Naive thymus-derived CD8-positive, alpha-beta T cell (primary cell): ENCODE results near the gene TMEM150A. TPM values are rescaled to one million over a fixed set of nuclear protein-coding genes. Genes with fewer than 3 reads are reported as not detected.
"Not testable (repeated sequence)": the region's sequence is repeated elsewhere in the genome, so short reads cannot be mapped to it uniquely, and the experiment has no call there.

ENCODE experiments used
- ATAC-seq, 2 donors: fragments of 150-1000 bp; cut with Tn5 transposase in 1 of 2; sonication (Bioruptor Pico), chemical (Tn5 transposase) in 1 of 2; 1 replicate in 1 of 2; 2 replicates in 1 of 2; pipeline ENCODE4 v1.10.0; 2021; ENCODE audit warnings: mild to moderate bottlenecking in 2 of 2, moderate library complexity in 2 of 2
- POLR2A ChIA-PET: fragments of 350-600 bp; sonication (Branson Sonifier 250); formaldehyde crosslinking; loops from one replicate; lab custom pipeline; 2021; ENCODE audit warnings: antibody characterized with exemption; lab: Charles Lee
- DNase-seq, 10 donors: peaks; one replicate each; pipeline versions ENCODE4 v3.0.0 to v3.0.0-alpha.2; 2020 to 2022
- H3K27ac Mint-ChIP-seq, 10 donors: one replicate each; pipeline ENCODE4 v1.8.0; 2020 to 2022; ENCODE audit warnings: mild to moderate bottlenecking in 10 of 10, mixed read lengths in 10 of 10, moderate library complexity in 4 of 10, inconsistent platforms in 1 of 10
- H3K27me3 Mint-ChIP-seq, 5 donors: one replicate each; pipeline ENCODE4 v1.8.0; 2021 to 2022; ENCODE audit warnings: mixed read lengths in 5 of 5
- H3K36me3 Mint-ChIP-seq, 3 donors: one replicate each; pipeline ENCODE4 v1.8.0; 2020 to 2022; ENCODE audit warnings: mixed read lengths in 3 of 3, mild to moderate bottlenecking in 2 of 3, inconsistent platforms in 1 of 3
- H3K4me1 Mint-ChIP-seq, 4 donors: one replicate each; pipeline ENCODE4 v1.8.0; 2021 to 2022; ENCODE audit warnings: mixed read lengths in 4 of 4
- H3K4me3 Mint-ChIP-seq, 10 donors: one replicate each; pipeline ENCODE4 v1.8.0; 2020 to 2022; ENCODE audit warnings: mild to moderate bottlenecking in 10 of 10, mixed read lengths in 10 of 10, moderate library complexity in 6 of 10, inconsistent platforms in 1 of 10
- H3K9me3 Mint-ChIP-seq, 9 donors: one replicate each; pipeline ENCODE4 v1.8.0; 2020 to 2022; ENCODE audit warnings: mixed read lengths in 9 of 9, mild to moderate bottlenecking in 3 of 9, inconsistent platforms in 1 of 9, moderate library complexity in 1 of 9
- polyA plus RNA-seq, 3 donors: library from polyadenylated mRNA; unstranded; fragments of 300-500 nt; fragmentation: Illumina TruSeq; gene quantifications; one replicate each; pipeline ENCODE4 v1.2.3, GENCODE V29; 2021
- total RNA-seq, 8 experiments: library from RNA in 2 of 8; stranded (reverse) in 2 of 8; gene quantifications; one replicate each; pipeline ENCODE4 v1.2.3 and lab custom pipeline; 2021 to 2026

TMEM150A gene
- total and polyA plus RNA-seq, 5 experiments from 2014 or later = 11.6 to 15.9 (median 14.1) TPM

- POLR2A ChIA-PET = interaction anchor here (0.6 to 8.1 kb wide), 5 partner anchors 12 to 61 kb away, joined by 3 to 67 read pairs (median 9); partner anchors contain the start of genes C2orf68, MAT2A, USP39 and VAMP5
- Mint-ChIP-seq H3K27me3 (no peaks in the 10 kb centered on the region), H3K36me3 (peaks cover 0 to 20% (median 0%) of the 10 kb centered on the region in 3 donors), H3K4me3 (peak overlapping the region in 2 of 10 donors; percentile 7 to 48), H3K4me1 (peaks cover 23 to 54% (median 46%) of the 10 kb centered on the region in 4 donors), H3K9me3 (no peaks in the 10 kb centered on the region), H3K27ac (peak overlapping the region in 7 of 10 donors; percentile 40 to 72 (median 61))
- ATAC-seq (no peak), DNase-seq (no peak)
Measured at GRCh38 chr2:85599468-85600234, 2.8 kb downstream of the TMEM150A start.

GRCh38 chr2:85598594-85599340, 3.7 kb downstream of the TMEM150A start:
- peak overlapping the region in 7 of 10 donors; percentile 25 to 72 (median 40) for H3K27ac Mint-ChIP-seq
- H3K9me3 Mint-ChIP-seq = no peaks in the 10 kb centered on the region
- no peak for DNase-seq
- no peak for ATAC-seq
- H3K4me1 Mint-ChIP-seq = peaks cover 27 to 55% (median 49%) of the 10 kb centered on the region in 4 donors
- peak overlapping the region in 3 of 10 donors; percentile 19 to 40 (median 24) for H3K4me3 Mint-ChIP-seq
- H3K36me3 Mint-ChIP-seq = peaks cover 0 to 20% (median 0%) of the 10 kb centered on the region in 3 donors
- no peaks in the 10 kb centered on the region for H3K27me3 Mint-ChIP-seq
- POLR2A ChIA-PET = interaction anchor here (1.4 to 8.1 kb wide), 3 partner anchors 13 to 17 kb away, joined by 3 to 67 read pairs (median 31); partner anchors contain the start of genes C2orf68, USP39 and VAMP5

- POLR2A ChIA-PET = interaction anchor here (0.7 to 5.7 kb wide), 8 partner anchors 9 to 270 kb away, joined by 3 to 88 read pairs (median 8); partner anchors contain the start of genes GGCX, MAT2A, USP39 and VAMP5
- peak overlapping the region; percentile 96 to 100 (median 98) for H3K4me3 Mint-ChIP-seq
- peaks cover 23 to 57% (median 43%) of the 10 kb centered on the region in 4 donors for H3K4me1 Mint-ChIP-seq
Measured at GRCh38 chr2:85597241-85597640, 5.3 kb downstream of the TMEM150A start.

GRCh38 chr2:85596486-85597143, 5.9 kb downstream of the TMEM150A start:
- POLR2A ChIA-PET = interaction anchor here (0.6 to 5.7 kb wide), 15 partner anchors 8 to 269 kb away, joined by 3 to 88 read pairs (median 5); partner anchors contain the start of genes C2orf68, GGCX, MAT2A and USP39
- peaks cover 0 to 20% (median 0%) of the 10 kb centered on the region in 3 donors for H3K36me3 Mint-ChIP-seq

More at GRCh38 chr2:85597241-85597640, 5.3 kb downstream of the TMEM150A start:
- H3K9me3 Mint-ChIP-seq = no peaks in the 10 kb centered on the region
- no peaks in the 10 kb centered on the region for H3K27me3 Mint-ChIP-seq
- DNase-seq (no peak), ATAC-seq (no peak)
- peak overlapping the region in 6 of 10 donors; percentile 22 to 100 (median 84) for H3K27ac Mint-ChIP-seq
- H3K36me3 Mint-ChIP-seq = peaks cover 0 to 20% (median 0%) of the 10 kb centered on the region in 3 donors

GRCh38 chr2:85596026-85596333, 6.5 kb downstream of the TMEM150A start:
- Mint-ChIP-seq H3K27me3 (no peaks in the 10 kb centered on the region), H3K27ac (peak overlapping the region; percentile 96 to 100 (median 98)), H3K4me3 (peak overlapping the region; percentile 96 to 100 (median 98)), H3K4me1 (peaks cover 19 to 51% (median 35%) of the 10 kb centered on the region in 4 donors), H3K36me3 (peaks cover 0 to 20% (median 0%) of the 10 kb centered on the region in 3 donors), H3K9me3 (no peaks in the 10 kb centered on the region)
- POLR2A ChIA-PET = interaction anchor here (0.7 to 5.7 kb wide), 23 partner anchors 9 to 289 kb away, joined by 3 to 88 read pairs (median 6); partner anchors contain the start of genes C2orf68, GGCX, MAT2A and SH2D6
- DNase-seq (no peak), ATAC-seq (peak; percentile 5 to 16)

More at GRCh38 chr2:85596486-85597143, 5.9 kb downstream of the TMEM150A start:
- DNase-seq (no peak), ATAC-seq (no peak)
- Mint-ChIP-seq H3K4me3 (peak overlapping the region; percentile 96 to 100 (median 98)), H3K27me3 (no peaks in the 10 kb centered on the region), H3K4me1 (peaks cover 21 to 55% (median 38%) of the 10 kb centered on the region in 4 donors), H3K9me3 (no peaks in the 10 kb centered on the region), H3K27ac (peak overlapping the region; percentile 52 to 100 (median 89))

- H3K4me3 Mint-ChIP-seq = peak within 1 kb of the TSS; percentile 96 to 100 (median 98)
- ATAC-seq (peak; percentile 98 to 99), DNase-seq (peak; percentile 73 to 96 (median 90))
- no peaks in the 10 kb centered on the region for H3K27me3 Mint-ChIP-seq
- H3K4me1 Mint-ChIP-seq = peaks cover 19 to 51% (median 36%) of the 10 kb centered on the region in 4 donors
- H3K9me3 Mint-ChIP-seq = no peaks in the 10 kb centered on the region
- POLR2A ChIA-PET = interaction anchor here (0.8 to 5.7 kb wide), 24 partner anchors 9 to 288 kb away, joined by 3 to 88 read pairs (median 6); partner anchors contain the start of genes C2orf68, GGCX, MAT2A and SH2D6
- H3K36me3 Mint-ChIP-seq = peaks cover 0 to 20% (median 0%) of the 10 kb centered on the region in 3 donors
- peak within 1 kb of the TSS; percentile 96 to 100 (median 98) for H3K27ac Mint-ChIP-seq
Measured at GRCh38 chr2:85595301-85596025, 7.0 kb downstream of the TMEM150A start, which contains the start of gene RNF181. RNF181 (plus strand) TSS chr2:85595745; CDS start chr2:85595764, 19 bp downstream.

GRCh38 chr2:85594715-85595300, 7.7 kb downstream of the TMEM150A start:
- H3K4me3 Mint-ChIP-seq = peak overlapping the region; percentile 96 to 100 (median 98)
- H3K27me3 Mint-ChIP-seq = no peaks in the 10 kb centered on the region
- DNase-seq (no peak), ATAC-seq (peak in 1 of 2 donors; percentile 4)
- POLR2A ChIA-PET = interaction anchor here (0.8 to 5.7 kb wide), 26 partner anchors 10 to 288 kb away, joined by 3 to 88 read pairs (median 5); partner anchors contain the start of genes C2orf68, GGCX, MAT2A and SH2D6
- no peaks in the 10 kb centered on the region for H3K9me3 Mint-ChIP-seq
- peak overlapping the region; percentile 96 to 100 (median 98) for H3K27ac Mint-ChIP-seq
- peaks cover 0 to 20% (median 0%) of the 10 kb centered on the region in 3 donors for H3K36me3 Mint-ChIP-seq
- H3K4me1 Mint-ChIP-seq = peaks cover 22 to 55% (median 43%) of the 10 kb centered on the region in 4 donors

- Mint-ChIP-seq H3K4me3 (peak overlapping the region in 2 of 10 donors; percentile 45 to 99), H3K27me3 (no peaks in the 10 kb centered on the region), H3K36me3 (peaks cover 0 to 8% (median 0%) of the 10 kb centered on the region in 3 donors), H3K9me3 (no peaks in the 10 kb centered on the region), H3K27ac (peak overlapping the region in 2 of 10 donors; percentile 71 to 75), H3K4me1 (peaks cover 25 to 61% (median 55%) of the 10 kb centered on the region in 4 donors)
- ATAC-seq = no peak
- POLR2A ChIA-PET = interaction anchor here (0.9 to 5.7 kb wide), 3 partner anchors 8 to 14 kb away, joined by 3 to 88 read pairs (median 4); partner anchors contain the start of genes TMEM150A and VAMP5
- DNase-seq = no peak
Measured at GRCh38 chr2:85593023-85593422, 9.5 kb downstream of the TMEM150A start.

- peak overlapping the region in 2 of 10 donors; percentile 22 to 45 for H3K4me3 Mint-ChIP-seq
- POLR2A ChIA-PET = interaction anchor here (0.9 to 5.7 kb wide), 3 partner anchors 7 to 13 kb away, joined by 3 to 88 read pairs (median 4); partner anchors contain the start of genes TMEM150A and VAMP5
- H3K9me3 Mint-ChIP-seq, H3K27me3 Mint-ChIP-seq, DNase-seq, ATAC-seq, H3K36me3 Mint-ChIP-seq: not testable (repeated sequence)
- H3K4me1 Mint-ChIP-seq = peaks cover 29 to 66% (median 60%) of the 10 kb centered on the region in 4 donors
- H3K27ac Mint-ChIP-seq = peak overlapping the region in 5 of 10 donors; percentile 21 to 71 (median 46)
Measured at GRCh38 chr2:85592299-85592698, 10.2 kb downstream of the TMEM150A start.

GRCh38 chr2:85591563-85591962, 10.9 kb downstream of the TMEM150A start:
- no peaks in the 10 kb centered on the region for H3K27me3 Mint-ChIP-seq
- ATAC-seq (no peak), DNase-seq (no peak)
- peak overlapping the region in 6 of 10 donors; percentile 17 to 81 (median 53) for H3K27ac Mint-ChIP-seq
- no peaks in the 10 kb centered on the region for H3K9me3 Mint-ChIP-seq
- H3K4me3 Mint-ChIP-seq = peak overlapping the region in 1 of 10 donors; percentile 1
- POLR2A ChIA-PET = interaction anchor here (0.6 to 2.4 kb wide), 4 partner anchors 9 to 53 kb away, joined by 3 to 7 read pairs (median 6); partner anchors contain the start of gene VAMP8
- peaks cover 29 to 64% (median 55%) of the 10 kb centered on the region in 4 donors for H3K4me1 Mint-ChIP-seq
- H3K36me3 Mint-ChIP-seq = peaks cover 0 to 3% (median 0%) of the 10 kb centered on the region in 3 donors
